H1 (cell line): ENCODE results near the gene SSUH2. TPM values are rescaled to one million over a fixed set of nuclear protein-coding genes. Genes with fewer than 3 reads are reported as not detected.

Source experiments
- CTCF ChIA-PET: fragments of 300-600 bp; sonication (Branson Sonifier 250); formaldehyde crosslinking; loops from one replicate; lab custom pipeline; 2021; ENCODE audit not compliant: partially characterized antibody; lab: Charles Lee
- POLR2A ChIA-PET: fragments of 300-600 bp; sonication (Branson Sonifier 250); formaldehyde crosslinking; loops from one replicate; lab custom pipeline; 2021; ENCODE audit warnings: inconsistent platforms; ENCODE audit not compliant: partially characterized antibody; lab: Charles Lee
- DNase-seq, 2 experiments: peaks; one replicate each; pipeline versions ENCODE4 v3.0.0 to v3.0.0-alpha.2; 2010 to 2022; ENCODE audit warnings: low spot score in 2 of 2, low read depth in 1 of 2, mixed read lengths in 1 of 2
- FAIRE-seq: peaks from 2 replicates; lab custom pipeline; 2011; peaks lifted over from hg19 to GRCh38; lab: Jason Lieb, UNC
- H2AFZ ChIP-seq: 2 replicates; pipeline ENCODE4 v1.8.1; 2012; ENCODE audit warnings: low read length, inconsistent platforms
- H2AK5ac ChIP-seq: 2 replicates; pipeline ENCODE4 v1.6.1; 2013; ENCODE audit warnings: low read depth, low read length
- H2BK120ac ChIP-seq: replicated peaks from 2 replicates; pipeline ENCODE3; 2013; ENCODE audit warnings: low read depth, low read length, inconsistent platforms
- H2BK12ac ChIP-seq: 2 replicates; pipeline ENCODE4 v1.6.1; 2013; ENCODE audit warnings: low read depth, low read length
- H2BK15ac ChIP-seq: 2 replicates; pipeline ENCODE4 v1.6.1; 2013; ENCODE audit warnings: low read length
- H2BK20ac ChIP-seq: 2 replicates; pipeline ENCODE4 v1.6.1; 2013; ENCODE audit warnings: low read length
- H2BK5ac ChIP-seq: 2 replicates; pipeline ENCODE4 v1.6.1; 2013; ENCODE audit warnings: low read depth, low read length
- H3K14ac ChIP-seq: 2 replicates; pipeline ENCODE4 v1.6.1; 2013; ENCODE audit warnings: inconsistent platforms; ENCODE audit not compliant: insufficient read length
- H3K18ac ChIP-seq: 2 replicates; pipeline ENCODE4 v1.6.1; 2013; ENCODE audit warnings: low read length; ENCODE audit errors: extremely low read depth
- H3K23ac ChIP-seq: 2 replicates; pipeline ENCODE4 v1.6.1; 2013; ENCODE audit warnings: inconsistent platforms; ENCODE audit not compliant: insufficient read length
- H3K23me2 ChIP-seq: 2 replicates; pipeline ENCODE4 v1.6.1; 2013; ENCODE audit warnings: low read depth, low read length
- H3K27ac ChIP-seq: 2 replicates; pipeline ENCODE4 v1.6.1; 2011; ENCODE audit warnings: low read depth, low read length, inconsistent platforms
- H3K27me3 ChIP-seq, 4 experiments: replicated peaks in 1 of 4; 1 replicate in 1 of 4; 2 replicates in 3 of 4; pipeline versions ENCODE4 v1.6.1 to v1.8.1; 2011 to 2013; ENCODE audit warnings: low read length in 3 of 4, mild to moderate bottlenecking in 3 of 4, inconsistent platforms in 2 of 4, mixed read lengths in 2 of 4, moderate library complexity in 1 of 4; ENCODE audit not compliant: control insufficient read depth in 3 of 4, insufficient read depth in 3 of 4; ENCODE audit errors: extremely low read depth in 1 of 4
- H3K36me3 ChIP-seq, 4 experiments: 2 replicates each; pipeline versions ENCODE4 v1.6.1 to v1.8.1; 2011 to 2013; ENCODE audit warnings: mild to moderate bottlenecking in 4 of 4, low read length in 3 of 4, moderate library complexity in 2 of 4, control low read depth in 1 of 4, inconsistent platforms in 1 of 4; ENCODE audit not compliant: insufficient read depth in 4 of 4, control insufficient read depth in 2 of 4
- H3K4ac ChIP-seq: replicated peaks from 2 replicates; pipeline ENCODE3; 2013; ENCODE audit warnings: low read length, low read depth, mixed read lengths, inconsistent platforms; ENCODE audit not compliant: insufficient read length
- H3K4me1 ChIP-seq, 4 experiments: replicated peaks in 1 of 4; 1 replicate in 1 of 4; 2 replicates in 3 of 4; pipeline versions ENCODE4 v1.6.1 to v1.8.1; 2011 to 2013; ENCODE audit warnings: low read length in 3 of 4, inconsistent platforms in 2 of 4, mixed read lengths in 1 of 4; ENCODE audit not compliant: insufficient read depth in 4 of 4, control insufficient read depth in 3 of 4
- H3K4me2 ChIP-seq, 2 experiments: 2 replicates each; pipeline versions ENCODE4 v1.6.1 to v1.8.1; 2011 to 2013; ENCODE audit warnings: low read depth in 2 of 2, low read length in 2 of 2, control low read depth in 1 of 2, inconsistent platforms in 1 of 2, mild to moderate bottlenecking in 1 of 2; ENCODE audit not compliant: insufficient read depth in 1 of 2
- H3K4me3 ChIP-seq, 4 experiments: fragments of 200-600, 300-600 bp in 1 of 4; sonication (generic), shearing (Covaris generic), sonication (Bioruptor Twin) in 1 of 4; 2 replicates each; pipeline versions ENCODE4 v1.5.1 to v1.8.1; 2011 to 2016; ENCODE audit warnings: low read length in 4 of 4, low read depth in 3 of 4, control low read depth in 2 of 4, inconsistent platforms in 2 of 4, mild to moderate bottlenecking in 2 of 4, mixed read lengths in 1 of 4, moderate library complexity in 1 of 4; ENCODE audit not compliant: insufficient read depth in 2 of 4; ENCODE audit errors: extremely low read depth in 1 of 4
- H3K56ac ChIP-seq: replicated peaks from 2 replicates; pipeline ENCODE3; 2013; ENCODE audit warnings: low read depth, mild to moderate bottlenecking, mixed read lengths, low read length, inconsistent platforms; ENCODE audit not compliant: insufficient read length
- H3K79me1 ChIP-seq: 2 replicates; pipeline ENCODE4 v1.6.1; 2013; ENCODE audit warnings: low read depth, low read length, control low read depth
- H3K79me2 ChIP-seq, 2 experiments: 2 replicates each; pipeline versions ENCODE4 v1.6.1 to v1.8.1; 2012 to 2013; ENCODE audit warnings: low read length in 2 of 2, mild to moderate bottlenecking in 2 of 2, inconsistent platforms in 1 of 2; ENCODE audit not compliant: insufficient read depth in 2 of 2, control insufficient read depth in 1 of 2
- H3K9ac ChIP-seq, 4 experiments: replicated peaks in 1 of 4; 1 replicate in 1 of 4; 2 replicates in 3 of 4; pipeline versions ENCODE4 v1.6.1 to v1.8.1; 2011 to 2013; ENCODE audit warnings: low read depth in 3 of 4, low read length in 3 of 4, control low read depth in 2 of 4, mild to moderate bottlenecking in 2 of 4, moderate library complexity in 2 of 4, inconsistent platforms in 1 of 4; ENCODE audit errors: extremely low read depth in 1 of 4
- H3K9me3 ChIP-seq, 2 experiments: 2 replicates each; pipeline versions ENCODE4 v1.6.1 to v1.8.1; 2012 to 2013; ENCODE audit warnings: mild to moderate bottlenecking in 2 of 2, moderate library complexity in 2 of 2, control low read depth in 1 of 2, inconsistent platforms in 1 of 2, low read depth in 1 of 2, low read length in 1 of 2, mixed read lengths in 1 of 2; ENCODE audit not compliant: insufficient read depth in 2 of 2
- H4K20me1 ChIP-seq, 2 experiments: replicated peaks in 1 of 2; 2 replicates each; pipeline versions ENCODE3 to v1.8.1; 2011 to 2013; ENCODE audit warnings: inconsistent platforms in 2 of 2, low read length in 2 of 2, mild to moderate bottlenecking in 1 of 2; ENCODE audit not compliant: insufficient read depth in 2 of 2, control insufficient read depth in 1 of 2
- H4K5ac ChIP-seq: 2 replicates; pipeline ENCODE4 v1.6.1; 2013; ENCODE audit warnings: low read length, low read depth, mixed read lengths, inconsistent platforms; ENCODE audit not compliant: insufficient read length
- H4K8ac ChIP-seq: 2 replicates; pipeline ENCODE4 v1.8.0; 2013; ENCODE audit warnings: mild to moderate bottlenecking, moderate library complexity, low read length, inconsistent platforms; ENCODE audit not compliant: insufficient read depth; ENCODE audit errors: extremely low read depth
- H4K91ac ChIP-seq: replicated peaks from 2 replicates; pipeline ENCODE3; 2013; ENCODE audit warnings: low read length, mixed read lengths, inconsistent platforms; ENCODE audit not compliant: insufficient read length
- CTBP2 ChIP-seq: IDR thresholded peaks from 2 replicates; pipeline ENCODE4 v1.7.0; 2011; ENCODE audit warnings: borderline replicate concordance, mild to moderate bottlenecking, moderate library complexity, mixed read lengths, low read length; ENCODE audit not compliant: insufficient read depth, insufficient read length
- EZH2 ChIP-seq: fragments of 200-600 bp; sonication (generic); IDR thresholded peaks from 2 replicates; pipeline ENCODE4 v1.7.1; 2012; ENCODE audit warnings: low read depth, mild to moderate bottlenecking, moderate library complexity, low read length, inconsistent platforms; ENCODE audit not compliant: severe bottlenecking
- PHF8 ChIP-seq: fragments of 200-600 bp; sonication (generic); conservative IDR thresholded peaks from 2 replicates; pipeline ENCODE4 v1.7.1; 2012; ENCODE audit warnings: low read depth, mild to moderate bottlenecking, inconsistent platforms, low read length, moderate library complexity
- RAD21 ChIP-seq, 2 experiments: IDR thresholded peaks in 1 of 2; conservative IDR thresholded peaks in 1 of 2; 2 replicates each; pipeline ENCODE4 v1.6.1; 2011; ENCODE audit warnings: low read depth in 2 of 2, low read length in 2 of 2, improper control_type of control experiment in 1 of 2, inconsistent platforms in 1 of 2, mild to moderate bottlenecking in 1 of 2, moderate library complexity in 1 of 2
- SUZ12 ChIP-seq: fragments of 200-600 bp; sonication (generic); IDR thresholded peaks from 2 replicates; pipeline ENCODE4 v1.6.1; 2012; ENCODE audit warnings: mild to moderate bottlenecking, inconsistent platforms, low read length, moderate library complexity, mixed read lengths
- YY1 ChIP-seq: IDR thresholded peaks from 2 replicates; pipeline ENCODE4 v1.6.1; 2011; ENCODE audit warnings: low read depth, mild to moderate bottlenecking, low read length
- WGBS, 2 experiments: shearing (Covaris generic) in 1 of 2; methylation state at CpG; one replicate each; pipeline versions ENCODE4 v1.1.6 to v1.1.7; 2013 to 2015; ENCODE audit warnings: low lambda C conversion rate in 2 of 2, mixed read lengths in 2 of 2, inconsistent platforms in 1 of 2, low coverage in 1 of 2, missing lambda C conversion rate in 1 of 2; ENCODE audit not compliant: insufficient replicate concordance in 2 of 2, insufficient coverage in 1 of 2, insufficient read length in 1 of 2; ENCODE audit errors: extremely low coverage in 1 of 2, missing lambda C conversion rate in 1 of 2; 5-methylcytosine and 5-hydroxymethylcytosine counted together
- polyA plus RNA-seq, 7 experiments: library from polyadenylated mRNA; depleted of rRNA in 3 of 7; stranded (reverse) in 5 of 7; unstranded in 2 of 7; fragments of >200 nt in 5 of 7; fragments of 200-250 nt in 2 of 7; gene quantifications; 1 replicate in 5 of 7; 2 replicates in 1 of 7; 4 replicates in 1 of 7; pipeline versions ENCODE4 v1.2.1 to v1.2.3, GENCODE V29; 2011 to 2013; ENCODE audit warnings: missing spikeins in 2 of 7, mixed read lengths in 2 of 7
- total RNA-seq: library from RNA; stranded (reverse); fragmentation: NEBNext Ultra II Directional; extraction: Animal tissue kit (Norgen Biotek cat#: 25700); gene quantifications from 2 replicates; pipeline ENCODE4 v1.2.1, GENCODE V29; 2021

The SSUH2 gene
- total and polyA plus RNA-seq, 2 of the 8 experiments (the other 6 are each of a cell fraction or from before 2014, with no cell fraction given) = 0.62 to 0.69 TPM

DNA sequence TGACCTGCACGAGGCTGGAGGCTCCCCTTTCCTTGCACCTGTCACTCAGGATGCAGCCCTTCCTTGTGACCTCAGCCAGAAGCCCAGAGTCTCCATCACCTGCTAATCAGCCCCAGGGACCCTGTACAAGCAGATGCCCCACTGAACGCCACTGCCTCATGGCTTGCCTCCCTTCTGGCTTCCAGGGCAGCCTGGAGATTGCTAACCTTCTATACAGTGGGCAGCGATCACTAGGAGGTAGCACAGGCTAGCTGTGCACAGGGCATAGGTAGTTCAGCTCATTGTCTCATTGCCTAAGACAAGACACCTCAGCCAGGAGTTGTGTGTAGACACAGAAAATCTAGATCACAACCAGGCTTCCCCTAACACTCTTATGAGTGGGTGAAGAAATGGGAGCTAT, 49.3 kb downstream of the SSUH2 start:
- H3K79me1 ChIP-seq = no peaks in the 10 kb centered on the region
- H3K27me3 ChIP-seq = no peaks in the 10 kb centered on the region
- no peak overlapping the region for H3K18ac ChIP-seq
- no peak overlapping the region for H4K91ac ChIP-seq
- H3K56ac ChIP-seq = no peak overlapping the region
- TF ChIP-seq EZH2 = no peak
- no peak for TF ChIP-seq PHF8
- TF ChIP-seq RAD21 (IDR thresholded peaks at IDR 0.05 in 1 of 2, conservative IDR thresholded peaks at IDR 0.05 in 1 of 2; ENCODE audit: low read depth in 2 of 2, low read length in 2 of 2) = no peak
- no peak for TF ChIP-seq YY1
- TF ChIP-seq SUZ12 = no peak
- TF ChIP-seq CTBP2 = no peak
- POLR2A ChIA-PET = no interaction called here
- FAIRE-seq (no peak), DNase-seq (peak in 1 of 2 experiments; percentile 37)
- no peaks in the 10 kb centered on the region for H3K79me2 ChIP-seq
- no peak overlapping the region for H3K23ac ChIP-seq
- no peak overlapping the region for H3K4me3 ChIP-seq
- H3K9me3 ChIP-seq = no peaks in the 10 kb centered on the region
- no peak overlapping the region for H2BK20ac ChIP-seq
- WGBS, 2 experiments = 89% methylated on average over 3 of the region's 3 CpGs; no CpG with 5 or more reads in 1 of the 2 experiments
- CTCF ChIA-PET = interaction anchor here (0.6 to 1.8 kb wide), 6 partner anchors 10 to 977 kb away, joined by 3 to 8 read pairs (median 4); no protein-coding TSS in a partner anchor
- no peak overlapping the region for H2AK5ac ChIP-seq
- no peak overlapping the region for H4K8ac ChIP-seq
- H2BK120ac ChIP-seq = no peak overlapping the region
- H3K4me1 ChIP-seq = no peaks in the 10 kb centered on the region
- H2BK15ac ChIP-seq = no peak overlapping the region
- H3K4ac ChIP-seq = no peak overlapping the region
- H3K23me2 ChIP-seq = no peaks in the 10 kb centered on the region
- H3K4me2 ChIP-seq = no peak overlapping the region
- H3K27ac ChIP-seq = no peak overlapping the region
- H2BK5ac ChIP-seq = no peak overlapping the region
- no peaks in the 10 kb centered on the region for H3K36me3 ChIP-seq
- H3K14ac ChIP-seq = no peak overlapping the region
- H2AFZ ChIP-seq = no peak overlapping the region
- H4K5ac ChIP-seq = no peak overlapping the region
- H2BK12ac ChIP-seq = no peak overlapping the region
- H4K20me1 ChIP-seq = peaks cover 0 to 1% of the 10 kb centered on the region in 2 experiments
- no peak overlapping the region for H3K9ac ChIP-seq
